ENCODE measurements around the gene SLC26A6.

SLC26A6 gene

DNA sequence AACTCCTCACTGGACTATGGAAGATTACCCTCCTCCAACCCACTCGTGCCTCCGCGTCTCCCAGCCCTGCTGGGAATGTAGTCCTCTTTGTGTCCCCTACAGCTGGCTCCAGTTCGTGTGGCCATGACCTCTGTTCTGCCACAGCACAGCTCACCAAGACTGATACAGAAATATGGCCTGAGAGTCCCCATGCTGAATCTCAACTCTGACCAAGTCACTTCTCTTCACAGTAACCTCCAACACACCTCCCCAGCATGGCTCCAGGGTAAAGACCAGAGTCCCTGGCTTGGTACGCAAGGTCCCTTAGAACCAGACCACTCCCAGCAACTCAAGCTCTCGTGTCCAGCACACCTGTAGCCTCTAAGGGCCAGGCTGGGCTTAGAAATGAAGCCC is 37.9 kb downstream of the SLC26A6 start:
- DNase-seq, result no peak

DNA sequence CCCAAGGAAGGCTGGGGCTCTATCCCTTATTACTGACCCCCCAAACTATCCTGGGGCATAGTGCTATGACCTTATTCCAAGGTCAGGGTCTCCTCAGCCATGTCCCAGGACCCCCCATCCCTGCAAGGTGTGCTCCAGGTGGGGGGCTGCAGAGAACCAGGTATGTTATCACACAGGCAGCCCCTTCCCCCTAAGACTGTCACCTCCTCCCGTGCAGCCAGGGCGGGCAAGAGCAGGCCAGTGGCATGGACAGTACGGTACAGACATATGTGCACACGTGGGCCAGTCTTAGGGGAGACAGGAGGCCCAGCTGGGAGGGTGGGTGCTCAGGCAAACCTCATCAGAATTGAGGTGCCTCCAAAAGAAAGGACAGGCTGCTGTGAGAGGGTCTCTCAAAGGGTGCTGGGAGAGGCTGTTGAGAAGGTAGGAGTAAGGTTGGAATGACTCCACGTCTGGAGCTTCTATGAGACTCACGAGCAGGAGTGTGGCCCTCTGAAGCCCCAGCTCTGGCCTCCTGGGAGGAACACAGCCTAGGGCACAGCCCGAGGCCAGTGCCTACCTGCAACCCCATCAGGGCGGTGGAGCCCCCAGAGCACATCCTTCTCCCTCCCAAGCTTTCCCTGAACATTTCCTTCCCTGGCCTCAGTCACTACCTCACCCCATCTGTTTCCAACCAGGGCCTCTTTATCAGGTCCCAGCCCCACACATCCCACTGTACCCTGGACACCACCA is 38.4 kb downstream of the SLC26A6 start:
- DNase-seq, result no peak

DNA sequence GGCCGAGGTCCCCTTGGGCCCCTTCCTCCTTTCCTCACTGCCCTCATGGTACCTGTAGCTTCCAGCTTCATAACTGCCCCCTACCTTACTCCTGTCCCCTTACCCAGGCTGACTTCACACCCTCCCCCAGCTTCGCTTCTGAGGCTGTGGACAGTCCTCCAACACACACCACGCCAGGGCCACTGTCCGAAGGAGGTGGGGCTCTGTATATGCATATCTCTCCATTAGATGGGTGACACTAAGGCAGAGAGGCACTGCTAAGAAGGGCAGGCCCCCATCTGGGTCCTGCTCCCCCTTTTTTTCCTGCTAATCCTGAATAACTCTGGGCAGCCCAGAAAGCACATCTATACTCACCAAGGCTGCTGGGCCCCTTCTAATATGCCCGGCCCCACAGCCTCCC is 39.1 kb downstream of the SLC26A6 start:
- no peak for DNase-seq

DNA sequence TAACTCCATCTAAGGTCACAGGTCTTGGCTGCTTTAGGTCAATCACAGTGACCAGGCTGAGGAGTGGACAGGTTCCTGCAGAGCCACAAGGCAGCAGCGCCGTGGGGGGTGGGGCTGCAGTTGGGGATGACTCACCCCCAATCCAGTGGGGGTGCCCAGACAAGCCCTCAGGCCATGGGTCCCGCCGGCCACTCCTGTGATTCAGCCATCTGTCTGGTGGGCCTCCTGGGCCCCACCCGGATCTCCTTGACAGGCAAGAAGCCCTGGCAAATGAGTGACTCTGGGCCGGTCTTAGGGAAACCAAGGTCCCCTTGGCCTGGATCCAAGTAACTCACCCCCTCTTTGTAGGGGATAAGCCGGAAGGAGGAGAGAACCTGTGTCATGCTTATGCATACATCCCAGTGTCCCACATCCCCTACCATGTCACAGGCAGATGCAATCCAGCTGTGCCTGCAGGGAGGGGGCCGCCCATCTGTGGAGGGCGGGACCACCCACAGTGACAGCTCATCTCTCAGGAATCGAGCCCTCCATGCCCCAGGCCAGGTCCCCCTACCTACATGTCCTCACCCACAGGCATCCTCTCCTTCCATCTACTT is 39.6 kb downstream of the SLC26A6 start:
- DNase-seq, result no peak

DNA sequence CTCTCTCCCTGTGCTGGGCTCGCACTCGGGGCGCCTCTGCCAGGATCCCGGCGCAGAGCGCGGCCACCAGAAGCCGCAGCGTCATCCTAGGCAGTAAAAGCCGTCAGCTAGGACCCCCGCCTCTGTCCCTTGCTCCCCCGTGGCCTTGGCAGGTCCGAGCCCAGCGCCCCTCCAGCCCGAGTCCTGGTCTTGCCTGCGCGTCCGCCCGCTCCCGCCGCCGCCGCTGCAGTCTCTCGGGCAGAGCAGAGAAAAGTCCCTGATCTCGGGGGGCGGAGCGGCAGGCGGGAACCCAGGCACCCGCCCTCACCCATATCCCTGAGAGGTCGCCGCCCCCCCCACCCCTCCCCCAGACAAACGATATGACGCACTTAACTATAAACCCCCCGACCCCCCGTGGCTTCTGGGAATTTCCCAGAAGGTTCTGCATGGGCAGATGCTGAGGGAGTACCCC is 40.2 kb downstream of the SLC26A6 start, which contains the start of gene COL7A1:
COL7A1 (minus strand) TSS at position 255 of the 451 bp plus-strand sequence; CDS start at position 85, 170 bp downstream.
- DNase-seq, result no peak

DNA sequence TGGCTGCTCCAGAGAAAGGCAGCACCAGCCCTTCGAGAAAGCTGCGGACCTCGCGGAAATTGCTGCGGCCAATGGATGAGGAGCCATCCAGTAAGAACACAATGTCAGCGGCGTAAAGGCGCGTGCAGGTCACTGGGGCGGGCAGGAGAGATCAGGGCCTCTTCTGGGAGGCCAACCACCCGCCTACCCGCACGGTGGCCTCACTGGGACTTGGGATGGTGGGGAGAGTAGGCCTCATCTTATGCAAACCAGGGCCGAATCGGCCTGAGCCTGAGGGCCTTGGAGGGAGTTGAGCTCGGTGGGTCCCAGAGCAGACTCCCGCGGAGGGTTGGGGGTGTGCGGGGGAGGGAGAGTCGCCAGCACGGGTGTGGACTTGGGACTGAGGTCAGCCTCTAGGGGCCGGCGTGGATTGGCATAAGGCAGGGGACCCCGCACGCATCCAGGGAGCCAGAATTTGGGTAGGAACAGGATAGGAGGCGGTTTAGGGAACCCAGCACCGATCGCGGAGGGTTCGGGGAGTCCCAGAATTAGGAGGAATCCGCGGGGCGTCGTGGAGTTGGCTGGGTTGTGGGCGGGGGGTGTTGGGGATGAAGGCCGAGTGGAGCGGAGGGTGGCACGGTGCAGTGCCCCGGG is 40.7 kb downstream of the SLC26A6 start:
- no peak for DNase-seq

DNA sequence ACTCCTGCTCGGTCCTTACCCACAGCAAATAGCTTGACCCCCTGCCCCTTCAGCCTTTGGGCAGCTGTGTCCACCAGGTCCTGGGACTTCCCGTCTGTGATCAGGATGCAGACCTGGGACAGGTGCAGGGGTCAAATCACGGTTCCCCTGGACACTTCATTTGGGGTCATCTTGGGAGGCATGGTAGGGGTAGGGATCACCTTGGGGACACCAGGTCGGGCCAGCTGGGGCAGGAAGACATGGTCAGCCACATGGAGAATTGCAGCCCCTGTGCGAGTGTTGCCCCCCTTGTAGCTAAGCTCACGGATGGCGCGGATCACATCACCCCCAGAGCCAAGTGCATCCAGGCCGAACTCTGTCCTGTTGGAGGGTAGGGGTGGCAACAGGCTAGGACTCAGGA is 41.9 kb downstream of the SLC26A6 start:
- DNase-seq, result no peak

DNA sequence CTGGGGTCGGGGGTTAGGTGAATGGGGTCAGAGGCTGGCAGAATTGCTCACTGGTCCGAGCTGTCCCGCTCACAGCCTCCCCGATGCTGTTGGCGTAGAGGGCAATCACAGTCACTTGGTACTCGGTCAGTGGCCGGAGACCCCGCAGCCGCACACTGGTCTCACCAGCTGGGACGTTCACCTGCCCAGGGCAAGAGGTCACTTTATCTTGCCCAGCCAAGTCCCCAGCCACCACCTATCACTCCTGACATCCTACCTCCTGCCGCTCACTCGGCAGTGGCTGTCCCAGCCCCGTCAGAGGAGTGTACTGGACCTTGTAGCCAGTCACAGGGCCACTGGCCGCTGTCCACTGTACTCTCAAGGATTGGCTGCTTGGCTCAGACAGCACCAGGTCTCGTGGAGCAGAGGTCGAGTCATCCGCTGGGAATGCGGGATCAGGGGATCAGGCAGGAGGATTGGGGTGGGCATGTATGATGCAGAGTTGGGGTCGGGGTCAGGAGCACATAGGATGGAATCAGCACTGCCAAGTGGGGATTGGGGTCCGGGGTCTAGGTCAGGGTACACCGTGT is 42.7 kb downstream of the SLC26A6 start:
- no peak for DNase-seq

DNA sequence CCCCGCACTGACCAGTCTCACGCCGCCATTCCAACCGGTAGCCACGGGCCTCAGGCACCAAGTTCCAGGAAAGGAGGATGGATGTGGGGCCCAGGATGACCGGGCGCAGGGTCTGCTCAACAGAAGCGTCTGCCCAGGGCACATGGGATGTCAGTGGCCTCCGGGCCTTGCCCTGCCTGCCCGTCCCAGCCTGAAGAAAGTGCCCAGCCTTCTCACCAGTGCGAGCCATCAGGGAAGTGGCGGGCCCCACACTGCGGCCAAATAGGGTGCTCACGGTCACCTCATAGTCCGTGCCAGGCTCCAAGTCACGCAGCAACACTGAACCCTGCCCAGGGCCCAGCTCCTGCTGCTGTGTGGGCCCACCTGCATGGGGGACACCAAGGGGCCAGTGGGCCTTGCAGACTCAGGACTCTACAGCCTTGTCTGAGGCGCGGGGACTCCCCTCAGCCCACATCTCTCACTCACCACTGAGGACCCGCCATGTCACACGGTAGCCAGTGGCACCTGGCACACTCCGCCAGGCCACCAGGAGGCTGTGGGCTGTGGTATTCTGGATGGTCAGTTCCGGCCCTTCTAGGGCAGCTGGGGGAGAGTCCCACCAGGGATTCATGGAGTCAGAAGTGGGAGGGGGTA is 43.3 kb downstream of the SLC26A6 start:
- no peak for DNase-seq

DNA sequence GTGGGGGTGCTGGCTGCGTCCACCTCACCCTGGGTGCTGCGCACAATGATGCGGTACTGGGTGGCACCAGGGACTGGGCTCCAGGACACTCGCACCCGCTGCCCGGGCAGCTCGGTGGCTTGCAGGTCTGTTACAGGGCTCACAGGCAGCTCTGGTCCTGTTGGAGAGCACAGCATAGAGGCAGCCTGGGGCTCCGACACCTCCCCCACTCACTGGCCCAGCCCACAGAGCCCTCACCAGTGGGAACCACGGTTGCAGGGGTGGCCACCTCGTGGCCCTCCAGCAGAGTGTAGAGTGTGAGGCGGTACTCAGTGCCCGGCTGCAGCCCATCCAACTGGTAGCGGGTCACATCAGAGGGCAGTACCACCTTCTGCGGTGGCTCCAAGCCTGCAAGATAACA is 43.8 kb downstream of the SLC26A6 start:
- DNase-seq, result no peak

DNA sequence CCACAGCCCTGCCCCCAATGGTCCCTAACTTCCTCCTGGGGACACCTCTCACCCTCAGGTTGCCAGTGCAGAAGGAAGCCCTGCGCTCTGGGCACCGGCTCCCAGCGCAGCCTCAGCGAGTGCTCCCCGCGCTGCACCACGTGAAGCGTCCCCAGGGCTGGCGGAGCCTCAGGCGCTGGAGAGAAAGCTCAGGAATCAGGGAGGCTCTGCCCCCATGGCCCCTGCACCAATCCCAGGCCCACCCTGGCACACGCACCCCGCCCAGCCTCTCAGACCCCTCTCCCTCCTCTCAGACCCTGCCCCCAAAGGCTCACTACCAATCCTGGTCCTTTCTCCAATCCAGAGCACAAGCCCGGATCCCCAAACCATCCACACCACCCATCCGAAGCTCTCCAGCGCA is 47.0 kb downstream of the SLC26A6 start:
- no peak for DNase-seq

DNA sequence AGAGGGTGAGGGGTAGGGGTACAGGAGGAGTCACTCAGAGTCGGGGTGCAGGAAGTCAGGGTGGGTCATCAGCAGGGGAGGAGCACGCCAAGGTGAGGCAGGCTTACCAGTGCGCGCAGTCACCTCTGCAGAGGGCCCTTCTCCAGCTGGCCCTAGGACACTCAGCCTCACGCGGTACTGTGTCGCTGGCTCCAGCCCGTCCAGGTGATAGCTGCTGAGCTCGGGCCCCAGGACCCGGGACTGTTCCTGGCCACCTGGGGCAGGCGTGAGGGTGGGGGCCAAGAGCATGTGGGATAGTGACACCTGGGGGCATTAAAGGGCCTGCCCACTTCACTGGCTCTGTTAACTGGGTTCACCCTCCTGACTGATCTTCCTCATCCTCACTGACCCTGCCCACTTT is 47.6 kb downstream of the SLC26A6 start:
- DNase-seq, result no peak

DNA sequence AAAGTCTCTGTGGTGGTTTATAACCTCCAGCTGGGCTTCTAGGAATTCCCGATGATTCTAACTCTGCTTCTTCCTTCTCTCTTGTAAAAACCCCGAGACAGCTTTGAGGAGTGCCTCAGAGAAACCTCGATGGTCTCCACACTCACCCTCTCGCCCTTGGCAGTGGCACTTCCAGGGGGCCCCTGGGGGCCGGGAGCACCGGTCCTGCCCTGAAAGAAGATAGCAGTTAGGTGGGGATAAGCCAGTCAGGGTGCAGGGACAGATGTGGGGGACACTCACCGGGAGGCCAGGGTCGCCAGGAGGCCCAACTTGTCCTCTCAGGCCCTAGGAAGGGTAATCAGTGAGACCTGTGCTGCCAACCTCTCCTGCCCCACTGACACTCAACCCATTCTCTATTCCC is 49.9 kb downstream of the SLC26A6 start:
- DNase-seq, result no peak

DNA sequence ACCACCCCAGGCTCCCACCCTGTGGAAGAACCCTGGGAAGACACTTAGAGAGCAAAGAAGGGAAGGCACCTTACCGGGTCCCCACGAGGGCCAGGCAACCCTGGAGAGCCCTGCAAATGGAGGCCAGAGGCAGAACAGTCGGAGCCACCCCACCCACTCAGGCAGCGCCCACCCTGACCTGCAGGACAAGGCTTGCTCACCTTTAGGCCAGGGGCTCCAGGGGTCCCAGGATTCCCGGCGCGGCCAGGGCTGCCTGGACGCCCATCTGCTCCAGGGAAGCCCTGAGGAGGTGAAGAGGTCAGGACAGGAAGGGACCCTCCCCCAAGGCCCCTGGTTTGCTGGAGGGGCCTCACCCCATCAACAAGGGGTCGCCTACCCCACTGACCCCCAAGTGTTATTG is 50.4 kb downstream of the SLC26A6 start:
- no peak for DNase-seq

DNA sequence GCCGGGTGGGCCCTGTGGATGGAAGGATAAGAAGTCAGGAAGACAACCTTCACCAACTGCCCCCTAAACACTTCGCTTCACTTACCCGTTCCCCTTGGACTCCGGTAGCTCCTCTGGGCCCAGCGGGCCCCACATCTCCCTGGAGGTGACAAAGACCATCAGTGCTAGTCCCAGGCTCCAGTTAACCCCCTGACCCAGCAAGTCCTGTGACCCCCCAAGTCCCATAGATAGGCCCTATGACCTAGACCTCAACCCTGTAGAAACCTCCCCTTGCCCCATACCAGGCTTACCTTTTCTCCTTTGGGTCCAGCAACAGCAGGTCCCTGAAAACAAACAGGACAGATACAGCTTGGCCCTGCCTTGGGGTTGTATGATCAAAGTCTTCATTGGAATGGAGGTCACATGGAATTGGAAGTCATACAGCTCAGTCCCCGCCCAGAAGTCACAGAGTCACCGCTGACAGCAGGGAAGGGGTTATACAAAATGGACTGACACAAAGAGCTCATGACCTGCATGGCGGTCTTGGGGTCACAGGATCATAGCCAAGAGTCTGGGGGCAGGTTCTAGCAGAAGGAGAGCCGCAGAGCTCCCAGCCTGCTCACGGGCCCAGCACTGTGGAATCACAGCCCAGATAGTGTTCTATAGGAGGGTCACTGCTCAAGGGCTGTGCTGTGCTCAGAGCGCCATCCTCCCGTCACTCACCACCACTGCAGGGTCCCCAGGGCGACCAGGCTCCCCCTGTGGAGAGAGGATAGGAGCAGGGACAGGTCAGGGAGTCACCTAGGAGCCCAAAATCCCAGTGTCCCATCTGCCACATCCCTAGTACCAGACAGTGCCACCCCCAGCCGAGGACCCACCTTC is 53.4 kb downstream of the SLC26A6 start:
- no peak for DNase-seq

DNA sequence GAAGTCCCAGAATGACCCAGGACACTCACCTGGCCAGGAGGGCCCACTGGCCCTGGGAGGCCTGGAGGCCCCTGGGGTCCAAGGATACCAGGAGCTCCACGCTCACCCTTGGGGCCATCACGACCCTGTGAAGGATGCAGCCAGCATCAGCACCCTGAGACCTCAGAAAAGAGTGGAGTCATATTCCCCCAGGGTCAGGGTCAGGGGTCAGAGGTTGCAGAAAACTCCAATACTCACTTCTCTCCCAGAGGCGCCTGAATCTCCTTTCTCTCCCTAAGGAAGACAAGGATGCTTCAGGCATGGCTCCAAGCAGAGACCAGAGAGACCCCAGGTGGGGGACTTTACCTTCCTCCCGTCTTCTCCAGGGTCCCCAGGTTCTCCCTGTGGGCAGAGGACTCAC is 58.6 kb downstream of the SLC26A6 start:
- DNase-seq, result no peak
